Measurements from ENCODE around the gene PTK7.

- TF ChIP-seq CTCF (IDR thresholded peaks at IDR 0.05; ENCODE audit: extremely low read depth in 1 of 2, insufficient read depth in 1 of 2, low read depth in 1 of 2, low read length in 2 of 2), result no peak
- TF ChIP-seq EZH2 (IDR thresholded peaks at IDR 0.05; ENCODE audit: borderline replicate concordance, low read depth, low read length, severe bottlenecking), result no peak
- TF ChIP-seq POLR2A (IDR thresholded peaks at IDR 0.05; ENCODE audit: low read depth, low read length), result no peak
- no peak for TF ChIP-seq MAX (IDR thresholded peaks at IDR 0.05; ENCODE audit: insufficient read depth, insufficient read length)
Observed at GRCh38 chr6:43138267-43138666, 62.2 kb downstream of the PTK7 start.
